IMR-90 (cell line): ENCODE measurements around the gene COL27A1.

Source experiments
- POLR2A ChIP-seq: IDR thresholded peaks from 2 replicates; pipeline ENCODE4 v1.6.1; 2012; ENCODE audit warnings: mild to moderate bottlenecking, low read depth, low read length
- TF ChIP-seq, protein P1 (sequence below): conservative IDR thresholded peaks from 2 replicates; pipeline ENCODE4 v1.5.1; 2012; ENCODE audit warnings: mild to moderate bottlenecking, low read depth, low read length, improper control_type of control experiment

- TF ChIP-seq, protein P1, sequence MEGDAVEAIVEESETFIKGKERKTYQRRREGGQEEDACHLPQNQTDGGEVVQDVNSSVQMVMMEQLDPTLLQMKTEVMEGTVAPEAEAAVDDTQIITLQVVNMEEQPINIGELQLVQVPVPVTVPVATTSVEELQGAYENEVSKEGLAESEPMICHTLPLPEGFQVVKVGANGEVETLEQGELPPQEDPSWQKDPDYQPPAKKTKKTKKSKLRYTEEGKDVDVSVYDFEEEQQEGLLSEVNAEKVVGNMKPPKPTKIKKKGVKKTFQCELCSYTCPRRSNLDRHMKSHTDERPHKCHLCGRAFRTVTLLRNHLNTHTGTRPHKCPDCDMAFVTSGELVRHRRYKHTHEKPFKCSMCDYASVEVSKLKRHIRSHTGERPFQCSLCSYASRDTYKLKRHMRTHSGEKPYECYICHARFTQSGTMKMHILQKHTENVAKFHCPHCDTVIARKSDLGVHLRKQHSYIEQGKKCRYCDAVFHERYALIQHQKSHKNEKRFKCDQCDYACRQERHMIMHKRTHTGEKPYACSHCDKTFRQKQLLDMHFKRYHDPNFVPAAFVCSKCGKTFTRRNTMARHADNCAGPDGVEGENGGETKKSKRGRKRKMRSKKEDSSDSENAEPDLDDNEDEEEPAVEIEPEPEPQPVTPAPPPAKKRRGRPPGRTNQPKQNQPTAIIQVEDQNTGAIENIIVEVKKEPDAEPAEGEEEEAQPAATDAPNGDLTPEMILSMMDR, result no peak
- no peak for TF ChIP-seq POLR2A
These were observed 16.2 kb downstream of the COL27A1 start for GRCh38 chr9:114171500-114171899.
